ENCODE measurements around the gene NEU2. TPM values are rescaled to one million over a fixed set of nuclear protein-coding genes. Genes with fewer than 3 reads are reported as not detected.
A peak's percentile ranks its signal among the peaks of the same experiment; 100 is the strongest.

The NEU2 gene
- total and polyA plus RNA-seq, 2 of the 13 experiments (the other 11 are each of a cell fraction or from before 2014, with no cell fraction given), result not detected

DNA sequence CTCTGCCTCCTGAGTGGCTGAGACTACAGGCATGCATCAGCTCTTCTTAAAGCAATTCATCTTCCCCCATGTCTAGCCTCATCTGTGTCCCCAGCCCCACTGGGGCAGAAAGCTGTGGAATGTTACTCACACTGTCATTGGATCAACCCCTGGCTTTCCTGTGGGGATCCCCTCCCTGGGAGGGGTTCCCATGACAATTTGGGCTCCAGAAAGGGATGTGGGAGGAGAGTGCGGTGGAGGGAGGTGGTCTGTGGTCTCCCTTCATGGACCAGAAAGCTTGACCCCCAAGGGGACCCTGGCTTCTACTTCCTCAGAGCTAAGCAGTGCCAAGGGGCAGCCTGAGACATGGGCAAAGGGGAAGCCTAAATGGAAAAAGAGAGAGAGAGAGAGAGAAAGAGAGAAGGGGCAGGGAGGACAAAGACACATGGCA, 20.8 kb upstream of the NEU2 start:
- H3K27me3 ChIP-seq (ENCODE audit: control insufficient read depth in 1 of 2, insufficient read depth in 2 of 2, low read length in 2 of 2), result no peaks in the 10 kb centered on the region; a peak in 1 of 5 replicates
- H3K27ac ChIP-seq (ENCODE audit: extremely low read length, insufficient read depth, low read length), result peak overlapping the region; percentile 93
- peak overlapping the region; percentile 87 for H3K4me2 ChIP-seq (ENCODE audit: low read depth, low read length)
- no peak overlapping the region for H2AFZ ChIP-seq (ENCODE audit: low read length)
- BruUV-seq (replicated peaks), result no TSS peak
- peaks cover 42% of the 10 kb centered on the region for H3K4me1 ChIP-seq (ENCODE audit: insufficient read depth, low read length)
- H3K4me3 ChIP-seq (replicated peaks in 1 of 3; ENCODE audit: insufficient read depth in 1 of 3, low read depth in 2 of 3, low read length in 3 of 3), result peak overlapping the region; percentile 66 to 93 (median 80)
- no peak for DNase-seq (ENCODE audit: low spot score)
- H3K36me3 ChIP-seq (replicated peaks in 1 of 2; ENCODE audit: control insufficient read depth in 1 of 2, insufficient read depth in 2 of 2, low read length in 2 of 2), result peaks cover 0 to 7% of the 10 kb centered on the region in 2 experiments; a peak in 1 of 5 replicates
- H3K79me2 ChIP-seq (ENCODE audit: insufficient read depth, low read length), result peaks cover 21% of the 10 kb centered on the region
- no peak for ATAC-seq
- peak overlapping the region; percentile 88 for H3K9ac ChIP-seq (ENCODE audit: insufficient read depth, low read depth, low read length)
- TF ChIP-seq, protein P1, sequence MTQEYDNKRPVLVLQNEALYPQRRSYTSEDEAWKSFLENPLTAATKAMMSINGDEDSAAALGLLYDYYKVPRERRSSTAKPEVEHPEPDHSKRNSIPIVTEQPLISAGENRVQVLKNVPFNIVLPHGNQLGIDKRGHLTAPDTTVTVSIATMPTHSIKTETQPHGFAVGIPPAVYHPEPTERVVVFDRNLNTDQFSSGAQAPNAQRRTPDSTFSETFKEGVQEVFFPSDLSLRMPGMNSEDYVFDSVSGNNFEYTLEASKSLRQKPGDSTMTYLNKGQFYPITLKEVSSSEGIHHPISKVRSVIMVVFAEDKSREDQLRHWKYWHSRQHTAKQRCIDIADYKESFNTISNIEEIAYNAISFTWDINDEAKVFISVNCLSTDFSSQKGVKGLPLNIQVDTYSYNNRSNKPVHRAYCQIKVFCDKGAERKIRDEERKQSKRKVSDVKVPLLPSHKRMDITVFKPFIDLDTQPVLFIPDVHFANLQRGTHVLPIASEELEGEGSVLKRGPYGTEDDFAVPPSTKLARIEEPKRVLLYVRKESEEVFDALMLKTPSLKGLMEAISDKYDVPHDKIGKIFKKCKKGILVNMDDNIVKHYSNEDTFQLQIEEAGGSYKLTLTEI (CRISPR knock-in tag; conservative IDR thresholded peaks at IDR 0.05), result no peak
- TF ChIP-seq AKAP8 (CRISPR knock-in tag; IDR thresholded peaks at IDR 0.05), result no peak
- TF ChIP-seq ZNF562 (CRISPR knock-in tag; IDR thresholded peaks at IDR 0.05; ENCODE audit: borderline replicate concordance), result no peak
- TF ChIP-seq TMF1 (CRISPR knock-in tag; IDR thresholded peaks at IDR 0.05; ENCODE audit: low read depth), result no peak
- TF ChIP-seq, protein P2, sequence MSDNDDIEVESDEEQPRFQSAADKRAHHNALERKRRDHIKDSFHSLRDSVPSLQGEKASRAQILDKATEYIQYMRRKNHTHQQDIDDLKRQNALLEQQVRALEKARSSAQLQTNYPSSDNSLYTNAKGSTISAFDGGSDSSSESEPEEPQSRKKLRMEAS (IDR thresholded peaks at IDR 0.05), result 0 out of 2 replicates have a peak, but pooled peaks have one; percentile 8
- 0 out of 2 replicates have a peak, but pooled peaks have one; percentile 1 for TF ChIP-seq ZMYM2 (CRISPR knock-in tag; IDR thresholded peaks at IDR 0.05)
- TF ChIP-seq PTBP1 (IDR thresholded peaks at IDR 0.05; ENCODE audit: low read depth, low read length, poor library complexity, severe bottlenecking), result no peak
- TF ChIP-seq TGIF2 (CRISPR knock-in tag; IDR thresholded peaks at IDR 0.05), result 0 out of 2 replicates have a peak, but pooled peaks have one; percentile 28
- ChIA-PET CTCF (ENCODE audit: low intra/inter-chr PET ratio, low total read pairs) (no interaction called here), POLR2A (interaction anchor here (1.1 to 3.1 kb wide), 6 partner anchors 12 to 139 kb away, joined by 5 to 24 read pairs (median 9); partner anchors contain the start of gene INPP5D)
- 100% methylated on average over 1 of the region's 1 CpG for WGBS (ENCODE audit: low lambda C conversion rate)
- no peaks in the 10 kb centered on the region for H4K20me1 ChIP-seq (ENCODE audit: insufficient read depth, low read length)
- H3K9me3 ChIP-seq (ENCODE audit: low read length), result no peaks in the 10 kb centered on the region
- intact Hi-C loops (cut with micrococcal nuclease; ENCODE audit: unreplicated experiment), result loop anchor here (1.0 to 5.0 kb wide), 3 partner anchors 18 to 241 kb away; partner anchors contain the start of gene ATG16L1
- no peak for FAIRE-seq
- in situ Hi-C loops (cut with HindIII; ENCODE audit: extremely low pct_ligation_motif_present, low pct_unique_long_range_greater_than_20kb), result no loop called here

Measured in HepG2 (cell line).